K562 (cell line): ENCODE data around the gene CEP76. TPM values are rescaled to one million over a fixed set of nuclear protein-coding genes. Genes with fewer than 3 reads are reported as not detected.
A peak's percentile ranks its signal among the peaks of the same experiment; 100 is the strongest.

ENCODE experiments used
- BCOR ChIP-seq: fragments of 450-650 bp; IDR thresholded peaks from 2 replicates; pipeline ENCODE4 v1.6.1; 2016
- BHLHE40 ChIP-seq: IDR thresholded peaks from 2 replicates; pipeline ENCODE4 v1.6.1; 2011; ENCODE audit warnings: low read length, improper control_type of control experiment
- CHCHD3 ChIP-seq: fragments of 250-450 bp; sonication (Bioruptor Pico); IDR thresholded peaks from 2 replicates; pipeline ENCODE4 v2.1.2; 2022; ENCODE audit warnings: mild to moderate bottlenecking
- ELF4 ChIP-seq: fragments of 450-650 bp; formaldehyde crosslinking; IDR thresholded peaks from 2 replicates; pipeline ENCODE4 v1.4.0; 2022; ENCODE audit warnings: missing genetic modification characterization
- ETV5 ChIP-seq: sonication (generic); formaldehyde crosslinking; IDR thresholded peaks from 2 replicates; pipeline ENCODE4 v1.4.0; 2020; ENCODE audit warnings: low read depth, mild to moderate bottlenecking, missing genetic modification reagents
- FIP1L1 ChIP-seq: fragments of 200-400 bp; formaldehyde crosslinking; IDR thresholded peaks from 2 replicates; pipeline ENCODE4 v1.6.1; 2018; ENCODE audit warnings: mild to moderate bottlenecking, low read depth, low read length; ENCODE audit not compliant: poor library complexity, severe bottlenecking
- GTF2E2 ChIP-seq: fragments of 200-800 bp; sonication (Bioruptor generic); IDR thresholded peaks from 2 replicates; pipeline ENCODE4 v1.6.1; 2016; ENCODE audit warnings: missing genetic modification characterization, missing compliant biosample characterization
- HNRNPK ChIP-seq: fragments of 200-400 bp; formaldehyde crosslinking; IDR thresholded peaks from one replicate; pipeline ENCODE4 v1.6.1; 2018; ENCODE audit warnings: mild to moderate bottlenecking, low read depth, low read length; ENCODE audit not compliant: poor library complexity, severe bottlenecking
- KAT2B ChIP-seq: IDR thresholded peaks from one replicate; pipeline ENCODE4 v1.6.1; 2012; ENCODE audit warnings: low read depth, mild to moderate bottlenecking, control low read depth, inconsistent platforms, low read length, moderate library complexity
- MBD2 ChIP-seq: sonication (generic); IDR thresholded peaks from 2 replicates; pipeline ENCODE4 v1.6.1; 2016; ENCODE audit warnings: low read depth, borderline replicate concordance
- NFIC ChIP-seq: fragments of 450-650 bp; IDR thresholded peaks from 2 replicates; pipeline ENCODE4 v1.6.1; 2017; ENCODE audit warnings: mild to moderate bottlenecking, inconsistent platforms
- PHTF2 ChIP-seq: fragments of 250-450 bp; sonication (Bioruptor Pico); IDR thresholded peaks from 2 replicates; pipeline ENCODE4 v1.5.0; 2021; ENCODE audit warnings: mild to moderate bottlenecking
- SAFB2 ChIP-seq: fragments of 200-400 bp; formaldehyde crosslinking; IDR thresholded peaks from 2 replicates; pipeline ENCODE4 v1.6.1; 2018; ENCODE audit warnings: borderline replicate concordance, low read length, low read depth, moderate library complexity; ENCODE audit not compliant: severe bottlenecking
- SMC3 ChIP-seq: conservative IDR thresholded peaks from 2 replicates; pipeline ENCODE4 v1.6.1; 2011; ENCODE audit warnings: low read depth, low read length, improper control_type of control experiment; ENCODE audit not compliant: insufficient read depth
- TCF3 ChIP-seq: sonication (generic); formaldehyde crosslinking; IDR thresholded peaks from 2 replicates; pipeline ENCODE4 v1.4.0; 2020; ENCODE audit warnings: mild to moderate bottlenecking, missing genetic modification reagents
- TGIF2 ChIP-seq: sonication (generic); formaldehyde crosslinking; IDR thresholded peaks from 2 replicates; pipeline ENCODE4 v1.8.1; 2022; ENCODE audit warnings: mild to moderate bottlenecking, missing genetic modification reagents, moderate library complexity
- TSC22D4 ChIP-seq: fragments of 450-650 bp; IDR thresholded peaks from 2 replicates; pipeline ENCODE4 v1.6.1; 2016; ENCODE audit warnings: missing genetic modification characterization, missing biosample characterization, control low read depth
- TSHZ1 ChIP-seq: fragments of 250-450 bp; sonication (Bioruptor Pico); IDR thresholded peaks from 2 replicates; pipeline ENCODE4 v1.4.0; 2020; ENCODE audit warnings: mild to moderate bottlenecking, moderate library complexity
- ZBTB26 ChIP-seq: fragments of 450-650 bp; formaldehyde crosslinking; IDR thresholded peaks from 2 replicates; pipeline ENCODE4 v1.4.0; 2022; ENCODE audit warnings: missing genetic modification characterization
- ZNF316 ChIP-seq: fragments of 450-650 bp; IDR thresholded peaks from 2 replicates; pipeline ENCODE4 v1.6.1; 2016
- polyA plus RNA-seq, 8 experiments: library from polyadenylated mRNA; depleted of rRNA in 4 of 8; stranded (reverse) in 5 of 8; unstranded in 3 of 8; fragments of >200 nt; fragmentation: Nextera tagmentation in 2 of 8; fragmentation: Illumina TruSeq in 1 of 8; extraction: Ambion mirVana in 2 of 8; extraction: Trizol in 1 of 8; gene quantifications; 2 replicates each; pipeline versions ENCODE4 v1.2.1 to v1.2.3, GENCODE V29; 2011 to 2014; ENCODE audit warnings: inconsistent platforms in 1 of 8, missing spikeins in 1 of 8
- total RNA-seq, 7 experiments: library from RNA; depleted of rRNA in 6 of 7; stranded (reverse); fragments of >200 nt in 6 of 7; fragmentation: Illumina TruSeq in 2 of 7; extraction: Trizol in 2 of 7; gene quantifications; 2 replicates each; pipeline versions ENCODE4 v1.2.1 to v1.2.3, GENCODE V29; 2011 to 2021; ENCODE audit warnings: low replicate concordance in 1 of 7
- TF ChIP-seq, protein P1 (sequence below): sonication (generic); formaldehyde crosslinking; IDR thresholded peaks from 2 replicates; pipeline ENCODE4 v1.8.0; 2022; ENCODE audit warnings: mild to moderate bottlenecking, low read depth, missing genetic modification reagents
- TF ChIP-seq, protein P2 (sequence below): sonication (generic); formaldehyde crosslinking; IDR thresholded peaks from 2 replicates; pipeline ENCODE4 v1.8.1; 2022; ENCODE audit warnings: missing genetic modification reagents

CEP76 gene
- total and polyA plus RNA-seq, 9 of the 15 experiments (the other 6 are each of a cell fraction or from before 2014, with no cell fraction given) = 5.3 to 27.3 (median 19.3) TPM

DNA sequence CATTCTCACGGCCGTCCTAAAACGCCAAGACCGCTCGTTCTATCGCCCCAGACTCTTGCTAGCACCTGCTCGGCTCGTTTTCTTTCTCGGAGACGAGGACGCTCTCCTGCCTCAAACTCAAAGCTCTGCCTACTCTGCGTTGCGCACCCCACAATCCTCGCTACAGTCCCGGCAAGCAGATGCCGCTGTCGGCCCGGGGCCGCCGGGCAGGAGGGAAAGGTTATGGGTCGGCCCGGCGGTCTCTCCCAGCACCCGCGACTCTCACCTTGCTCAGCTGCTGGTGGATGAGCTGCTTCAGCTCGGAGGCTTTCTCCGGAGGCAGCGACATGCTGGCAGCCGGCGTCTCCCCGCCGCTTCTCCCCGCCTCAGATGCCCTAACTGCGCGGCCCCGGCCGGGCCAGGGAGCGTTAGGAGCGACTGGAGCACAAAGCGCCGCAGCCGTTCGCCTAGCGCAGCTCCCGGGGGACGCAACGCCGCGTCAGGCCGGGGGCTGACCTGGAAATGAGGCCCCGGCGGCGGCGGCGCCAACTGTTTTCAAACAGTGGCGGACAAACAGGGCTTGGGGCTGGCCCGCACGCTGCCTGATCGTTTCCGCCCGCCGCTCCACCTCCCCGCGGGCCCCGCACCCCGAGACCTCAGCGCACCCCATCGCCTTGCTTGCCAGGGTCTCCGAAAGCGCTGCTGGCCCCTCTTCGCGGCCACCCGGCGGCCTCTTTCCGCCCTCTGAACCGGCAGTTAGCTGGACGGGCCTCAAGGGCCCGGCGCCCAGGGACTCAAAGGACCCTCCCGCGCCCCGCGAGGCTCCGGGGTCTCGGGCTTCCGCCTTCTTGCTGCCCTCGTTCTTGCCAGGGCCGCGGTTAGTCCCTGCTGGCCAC, at the start of gene CEP76, which contains the start of gene PSMG2 (continued):
- TF ChIP-seq SMC3 = 0 out of 2 replicates have a peak, but pooled peaks have one; percentile 2
- TF ChIP-seq ETV5 (CRISPR knock-in tag) = peak; percentile 52; the same call in 1 of the 2 replicates
- no peak for TF ChIP-seq ZNF316
- TF ChIP-seq FIP1L1 = peak; percentile 94
- TF ChIP-seq, protein P1, sequence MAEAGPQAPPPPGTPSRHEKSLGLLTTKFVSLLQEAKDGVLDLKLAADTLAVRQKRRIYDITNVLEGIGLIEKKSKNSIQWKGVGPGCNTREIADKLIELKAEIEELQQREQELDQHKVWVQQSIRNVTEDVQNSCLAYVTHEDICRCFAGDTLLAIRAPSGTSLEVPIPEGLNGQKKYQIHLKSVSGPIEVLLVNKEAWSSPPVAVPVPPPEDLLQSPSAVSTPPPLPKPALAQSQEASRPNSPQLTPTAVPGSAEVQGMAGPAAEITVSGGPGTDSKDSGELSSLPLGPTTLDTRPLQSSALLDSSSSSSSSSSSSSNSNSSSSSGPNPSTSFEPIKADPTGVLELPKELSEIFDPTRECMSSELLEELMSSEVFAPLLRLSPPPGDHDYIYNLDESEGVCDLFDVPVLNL (CRISPR knock-in tag) = peak; percentile 93
- no peak for TF ChIP-seq TSC22D4 (tag)
- no peak for TF ChIP-seq TGIF2 (CRISPR knock-in tag)
- TF ChIP-seq PHTF2 (CRISPR knock-in tag) = no peak
- TF ChIP-seq TSHZ1 = no peak
- TF ChIP-seq GTF2E2 (tag) = no peak
- no peak for TF ChIP-seq ELF4 (CRISPR knock-in tag)
- TF ChIP-seq ZBTB26 (CRISPR knock-in tag) = no peak
- TF ChIP-seq KAT2B = no peak
- peak; percentile 68 for TF ChIP-seq MBD2
- TF ChIP-seq, protein P2, sequence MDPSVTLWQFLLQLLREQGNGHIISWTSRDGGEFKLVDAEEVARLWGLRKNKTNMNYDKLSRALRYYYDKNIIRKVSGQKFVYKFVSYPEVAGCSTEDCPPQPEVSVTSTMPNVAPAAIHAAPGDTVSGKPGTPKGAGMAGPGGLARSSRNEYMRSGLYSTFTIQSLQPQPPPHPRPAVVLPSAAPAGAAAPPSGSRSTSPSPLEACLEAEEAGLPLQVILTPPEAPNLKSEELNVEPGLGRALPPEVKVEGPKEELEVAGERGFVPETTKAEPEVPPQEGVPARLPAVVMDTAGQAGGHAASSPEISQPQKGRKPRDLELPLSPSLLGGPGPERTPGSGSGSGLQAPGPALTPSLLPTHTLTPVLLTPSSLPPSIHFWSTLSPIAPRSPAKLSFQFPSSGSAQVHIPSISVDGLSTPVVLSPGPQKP (CRISPR knock-in tag) = no peak
- no peak for TF ChIP-seq BCOR
- no peak for TF ChIP-seq BHLHE40
- peak; percentile 25 for TF ChIP-seq HNRNPK
- TF ChIP-seq CHCHD3 (CRISPR knock-in tag) = no peak
- no peak for TF ChIP-seq SAFB2
- TF ChIP-seq TCF3 (CRISPR knock-in tag) = no peak
- peak; percentile 20 for TF ChIP-seq NFIC
